Inflammatory macrophage (primary cell): Measurements from ENCODE around the gene USP4.

Source experiments
- DNase-seq, 2 donors: peaks; one replicate each; pipeline ENCODE4 v3.0.0-alpha.2; 2020 to 2022
- total RNA-seq, 18 experiments: gene quantifications; one replicate each; lab custom pipeline; 2026; ENCODE audit warnings: mixed read lengths in 6 of 18, inconsistent platforms in 2 of 18; lab: John Stamatoyannopoulos, UW

The USP4 gene
- 21.8 to 96.8 (median 51.0) reads per million in 18 experiments for total RNA-seq

GRCh38 chr3:49339941-49340800 is at the start of gene USP4:
TSS of gene USP4 (minus strand) at chr3:49340053. CDS start at chr3:49340024, 29 bp downstream.
- DNase-seq: peak; percentile 89 to 94

- no peak for DNase-seq
These were observed 49.4 kb upstream of the USP4 start for GRCh38 chr3:49389297-49389696.

- peak; percentile 26 to 42 for DNase-seq
These were observed 48.5 kb upstream of the USP4 start for GRCh38 chr3:49388289-49388820.

GRCh38 chr3:49387721-49388120 is 47.9 kb upstream of the USP4 start:
- DNase-seq: no peak

GRCh38 chr3:49386056-49386756 is 46.4 kb upstream of the USP4 start:
- peak; percentile 37 to 74 for DNase-seq

GRCh38 chr3:49385617-49386016 is 45.8 kb upstream of the USP4 start:
- DNase-seq: no peak

- DNase-seq: no peak
These were observed 43.5 kb upstream of the USP4 start for GRCh38 chr3:49383387-49383786.

GRCh38 chr3:49378249-49378895 is 38.5 kb upstream of the USP4 start:
- no peak for DNase-seq

GRCh38 chr3:49377483-49377882 is 37.6 kb upstream of the USP4 start:
- peak; percentile 17 to 40 for DNase-seq

GRCh38 chr3:49371946-49372345 is 32.1 kb upstream of the USP4 start:
- no peak for DNase-seq

- no peak for DNase-seq
These were observed 30.9 kb upstream of the USP4 start for GRCh38 chr3:49370585-49371290.

GRCh38 chr3:49362561-49362960 is 22.7 kb upstream of the USP4 start:
- DNase-seq: no peak

- no peak for DNase-seq
These were observed 19.8 kb upstream of the USP4 start for GRCh38 chr3:49359623-49360022.

- DNase-seq: peak; percentile 24 to 52
These were observed 19.0 kb upstream of the USP4 start for GRCh38 chr3:49358884-49359225.

GRCh38 chr3:49358217-49358883 is 18.5 kb upstream of the USP4 start, which contains the start of gene GPX1:
TSS of gene GPX1 (minus strand) at chr3:49358353. CDS start at chr3:49358278, 75 bp downstream.
- peak; percentile 97 for DNase-seq

GRCh38 chr3:49357443-49358216 is 17.8 kb upstream of the USP4 start:
- DNase-seq: peak; percentile 65 to 76

GRCh38 chr3:49357095-49357442 is 17.2 kb upstream of the USP4 start:
- DNase-seq: peak in 1 of 2 donors; percentile 12

GRCh38 chr3:49352890-49353421 is 13.1 kb upstream of the USP4 start:
- DNase-seq: peak in 1 of 2 donors; percentile 7

GRCh38 chr3:49352281-49352680 is 12.4 kb upstream of the USP4 start:
- DNase-seq: peak; percentile 54 to 65

GRCh38 chr3:49351521-49352011 is 11.7 kb upstream of the USP4 start:
- peak; percentile 87 to 96 for DNase-seq
